ENCODE results near the gene RPS4Y1.
"Not testable (repeated sequence)": the region's sequence is repeated elsewhere in the genome, so short reads cannot be mapped to it uniquely, and the experiment has no call there.

Gene RPS4Y1

GRCh38 chrY:2857686-2858085 is 16.3 kb downstream of the RPS4Y1 start:
- TF ChIP-seq ZFX (IDR thresholded peaks at IDR 0.05) (no peak), CTCF (conservative IDR thresholded peaks at IDR 0.05) (no peak)
- no peak overlapping the region for H3K27ac ChIP-seq

DNA sequence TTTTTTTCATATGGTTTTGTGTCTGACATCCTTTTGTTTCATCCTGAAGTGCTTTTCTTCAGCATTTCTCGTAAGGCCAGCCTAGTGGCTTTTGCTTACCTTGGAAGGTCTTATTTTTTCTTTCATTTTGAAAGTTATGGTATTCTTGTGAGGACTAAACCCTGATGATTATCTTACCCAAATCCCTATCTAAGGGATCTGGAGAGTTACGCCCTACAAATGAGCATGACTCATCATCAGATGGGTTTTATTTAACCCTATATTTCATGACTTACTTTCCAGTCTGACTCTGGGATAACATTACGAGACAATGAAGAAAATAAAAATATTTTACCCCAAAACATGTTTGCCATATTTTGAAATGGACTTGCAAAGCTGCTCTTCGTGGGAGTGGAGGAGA is 18.4 kb downstream of the RPS4Y1 start:
- no peak overlapping the region for H3K27ac ChIP-seq
- TF ChIP-seq ZFX (IDR thresholded peaks at IDR 0.05) (no peak), CTCF (conservative IDR thresholded peaks at IDR 0.05) (no peak)

GRCh38 chrY:2860511-2860910 is 19.1 kb downstream of the RPS4Y1 start:
- TF ChIP-seq CTCF (conservative IDR thresholded peaks at IDR 0.05) (no peak), ZFX (IDR thresholded peaks at IDR 0.05) (no peak)
- no peak overlapping the region for H3K27ac ChIP-seq

- H3K27ac ChIP-seq: no peak overlapping the region
- no peak for TF ChIP-seq ZFX (IDR thresholded peaks at IDR 0.05)
- TF ChIP-seq CTCF (conservative IDR thresholded peaks at IDR 0.05): no peak
These were observed 25.2 kb downstream of the RPS4Y1 start for GRCh38 chrY:2866581-2866980.

DNA sequence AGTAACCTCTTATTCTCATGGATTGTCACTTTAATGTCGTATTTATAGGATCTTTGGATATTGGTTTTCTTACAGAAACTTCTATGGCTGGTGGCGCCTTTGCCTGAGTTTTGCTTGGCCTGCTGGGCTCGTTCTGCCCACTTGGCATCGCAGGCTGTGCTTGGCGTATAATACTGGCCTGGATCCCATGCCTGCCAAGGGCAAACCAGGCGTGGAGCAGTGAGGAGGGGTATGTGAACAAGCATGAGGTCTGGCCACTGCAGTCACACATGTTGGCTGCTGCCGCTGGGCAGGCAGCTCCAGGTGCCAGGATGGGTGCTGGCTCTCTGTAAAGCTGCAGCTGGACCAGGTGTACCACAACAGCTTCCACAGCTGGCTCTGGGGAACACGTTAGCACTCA is 26.1 kb downstream of the RPS4Y1 start:
- no peak overlapping the region for H3K27ac ChIP-seq
- TF ChIP-seq ZFX (IDR thresholded peaks at IDR 0.05) (no peak), CTCF (conservative IDR thresholded peaks at IDR 0.05) (no peak)

DNA sequence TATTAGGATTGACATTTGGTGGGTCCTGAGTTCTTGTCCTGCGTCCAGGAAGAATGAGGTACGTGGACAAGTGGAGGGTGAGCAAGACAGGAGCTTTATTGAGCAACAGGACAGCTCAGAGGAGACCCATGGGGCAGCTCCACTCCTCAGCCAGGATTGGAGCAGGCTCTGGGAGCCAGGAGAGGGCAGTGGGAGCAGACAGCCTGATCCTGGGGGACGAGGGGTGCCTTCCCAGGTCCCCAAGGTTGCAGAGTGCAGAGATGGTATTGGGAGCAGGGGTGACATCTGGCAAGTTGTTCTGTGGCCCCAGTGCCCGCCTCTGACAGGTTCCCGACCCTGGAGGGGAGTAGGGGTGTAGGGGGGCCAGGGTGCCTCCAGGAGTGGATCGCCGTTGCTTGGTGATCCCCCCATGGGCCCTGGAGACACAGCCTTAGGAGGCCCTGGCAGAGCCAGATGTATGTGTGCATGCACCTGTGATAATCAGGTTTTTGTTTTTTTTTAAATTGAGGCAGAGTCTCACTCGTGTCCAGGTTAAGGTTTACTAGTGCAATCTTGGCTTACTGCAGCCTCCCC is 26.7 kb downstream of the RPS4Y1 start:
- H3K27ac ChIP-seq: no peak overlapping the region
- TF ChIP-seq CTCF (conservative IDR thresholded peaks at IDR 0.05): no peak
- TF ChIP-seq ZFX (IDR thresholded peaks at IDR 0.05): no peak

- H3K27ac ChIP-seq: not testable (repeated sequence)
These were observed 30.8 kb downstream of the RPS4Y1 start for GRCh38 chrY:2872234-2872633.

DNA sequence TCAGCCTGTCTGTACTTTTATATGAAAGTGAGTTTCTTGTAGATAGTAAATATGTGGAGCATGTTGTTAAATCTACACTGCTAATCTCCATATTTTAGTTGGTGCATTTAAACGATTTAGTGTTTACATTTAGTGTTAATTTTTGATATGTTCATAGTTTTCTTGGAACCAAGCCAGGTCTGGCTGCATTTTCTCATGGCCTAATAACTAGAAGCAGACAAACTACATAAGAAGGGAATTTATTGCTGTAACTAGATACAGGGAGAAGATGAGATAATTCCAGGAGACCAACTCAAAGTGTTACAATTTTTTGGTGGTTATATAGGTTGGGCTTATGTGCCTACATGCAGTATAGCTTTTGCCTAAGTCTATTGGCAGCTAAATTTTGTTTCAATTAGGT is 32.8 kb downstream of the RPS4Y1 start:
- no peak overlapping the region for H3K27ac ChIP-seq
- no peak for TF ChIP-seq ZFX (IDR thresholded peaks at IDR 0.05)
- TF ChIP-seq CTCF (conservative IDR thresholded peaks at IDR 0.05): no peak
